ENCODE measurements around the gene TGFBR3. TPM values are rescaled to one million over a fixed set of nuclear protein-coding genes. Genes with fewer than 3 reads are reported as not detected.

Gene TGFBR3
- total and polyA plus RNA-seq, 8 donors: 4.2 to 689 (median 71.5) TPM

DNA sequence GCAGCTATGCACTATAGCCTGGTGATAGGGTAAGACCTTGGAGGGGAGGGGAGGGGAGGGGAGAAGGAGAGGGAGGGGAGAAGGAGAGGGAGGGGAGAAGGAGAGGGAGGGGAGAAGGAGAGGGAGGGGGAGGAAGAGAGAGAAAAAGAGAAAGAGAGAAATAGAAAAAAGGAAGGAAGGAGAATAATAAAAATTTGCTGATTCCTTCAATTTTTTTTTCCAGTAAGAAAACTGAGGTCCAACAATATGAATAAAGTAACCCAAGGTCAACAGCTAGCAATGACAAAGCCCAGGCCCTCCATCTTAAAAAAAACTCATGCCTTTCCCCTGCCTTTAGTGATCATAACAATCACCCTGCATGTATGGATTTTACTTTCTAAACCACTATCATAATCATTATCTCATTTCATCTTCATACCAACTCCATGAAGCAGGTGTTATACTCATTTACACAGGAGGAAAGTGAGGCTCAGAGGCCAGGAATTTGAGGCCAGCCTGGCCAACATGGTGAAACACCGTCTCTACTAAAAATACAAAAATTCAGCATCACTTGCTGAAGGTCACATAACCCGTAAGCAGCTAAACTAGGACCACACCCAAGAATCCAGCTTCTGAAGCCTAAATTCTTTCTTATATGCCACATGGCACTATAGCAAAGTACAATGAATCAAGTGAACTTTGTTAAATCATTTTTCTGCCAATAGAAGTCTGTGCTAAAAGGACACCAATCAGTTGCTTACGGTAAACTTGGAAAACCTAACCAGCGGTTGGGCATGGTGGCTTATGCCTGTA is 39.9 kb upstream of the TGFBR3 start:
- no peaks in the 10 kb centered on the region for H3K36me3 ChIP-seq
- no peaks in the 10 kb centered on the region for H3K27me3 ChIP-seq
- no peaks in the 10 kb centered on the region for H3K9me3 ChIP-seq
- no peak overlapping the region for H3K27ac ChIP-seq
- DNase-seq: no peak
- no peak overlapping the region for H3K4me3 ChIP-seq
- intact Hi-C loops (cut with DNase I; ENCODE audit: low total_unique reads): loop anchor here (5.0 kb wide), 2 partner anchors 414 to 644 kb away; no protein-coding TSS in a partner anchor
- H3K4me1 ChIP-seq: peaks cover 0 to 12% (median 2%) of the 10 kb centered on the region in 4 donors
- TF ChIP-seq, protein P1, sequence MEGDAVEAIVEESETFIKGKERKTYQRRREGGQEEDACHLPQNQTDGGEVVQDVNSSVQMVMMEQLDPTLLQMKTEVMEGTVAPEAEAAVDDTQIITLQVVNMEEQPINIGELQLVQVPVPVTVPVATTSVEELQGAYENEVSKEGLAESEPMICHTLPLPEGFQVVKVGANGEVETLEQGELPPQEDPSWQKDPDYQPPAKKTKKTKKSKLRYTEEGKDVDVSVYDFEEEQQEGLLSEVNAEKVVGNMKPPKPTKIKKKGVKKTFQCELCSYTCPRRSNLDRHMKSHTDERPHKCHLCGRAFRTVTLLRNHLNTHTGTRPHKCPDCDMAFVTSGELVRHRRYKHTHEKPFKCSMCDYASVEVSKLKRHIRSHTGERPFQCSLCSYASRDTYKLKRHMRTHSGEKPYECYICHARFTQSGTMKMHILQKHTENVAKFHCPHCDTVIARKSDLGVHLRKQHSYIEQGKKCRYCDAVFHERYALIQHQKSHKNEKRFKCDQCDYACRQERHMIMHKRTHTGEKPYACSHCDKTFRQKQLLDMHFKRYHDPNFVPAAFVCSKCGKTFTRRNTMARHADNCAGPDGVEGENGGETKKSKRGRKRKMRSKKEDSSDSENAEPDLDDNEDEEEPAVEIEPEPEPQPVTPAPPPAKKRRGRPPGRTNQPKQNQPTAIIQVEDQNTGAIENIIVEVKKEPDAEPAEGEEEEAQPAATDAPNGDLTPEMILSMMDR (IDR thresholded peaks at IDR 0.05): no peak
- no peak for TF ChIP-seq EP300 (IDR thresholded peaks at IDR 0.05)
- no peak for TF ChIP-seq POLR2A (IDR thresholded peaks at IDR 0.05)
- 80 to 97% (median 89%) methylated on average over 4 of the region's 4 CpGs for WGBS, 5 donors

DNA sequence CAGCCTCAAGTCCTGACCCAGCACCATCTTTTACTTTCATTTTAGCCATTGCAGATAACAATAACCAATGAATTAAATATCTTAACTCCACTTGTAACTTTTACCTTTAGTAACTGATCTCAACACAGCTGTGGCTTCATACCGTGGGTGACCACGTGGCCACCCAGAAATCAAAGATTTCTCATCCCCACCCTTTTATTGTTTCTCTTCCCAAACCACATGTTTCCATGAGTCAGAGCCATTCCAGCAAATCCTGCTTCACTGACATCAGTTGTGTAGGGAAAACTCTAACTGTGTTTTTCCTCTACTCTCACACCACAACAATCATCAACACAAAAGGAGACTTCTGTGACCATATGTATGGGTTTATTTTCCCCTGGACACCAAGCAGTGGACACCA is 38.2 kb upstream of the TGFBR3 start:
- H3K27ac ChIP-seq: no peak overlapping the region
- H3K27me3 ChIP-seq: no peaks in the 10 kb centered on the region
- H3K36me3 ChIP-seq: no peaks in the 10 kb centered on the region
- peaks cover 0 to 9% (median 2%) of the 10 kb centered on the region in 4 donors for H3K4me1 ChIP-seq
- WGBS, 5 donors: 49 to 54% (median 49%) methylated on average over 2 of the region's 2 CpGs
- no peak for TF ChIP-seq POLR2AphosphoS5 (IDR thresholded peaks at IDR 0.05)
- no peak for TF ChIP-seq POLR2A (IDR thresholded peaks at IDR 0.05)
- TF ChIP-seq EP300 (IDR thresholded peaks at IDR 0.05): no peak
- TF ChIP-seq, protein P1 (IDR thresholded peaks at IDR 0.05): no peak
- intact Hi-C loops (cut with DNase I; ENCODE audit: low total_unique reads): no loop called here
- no peaks in the 10 kb centered on the region for H3K9me3 ChIP-seq
- no peak for DNase-seq
- no peak overlapping the region for H3K4me3 ChIP-seq

DNA sequence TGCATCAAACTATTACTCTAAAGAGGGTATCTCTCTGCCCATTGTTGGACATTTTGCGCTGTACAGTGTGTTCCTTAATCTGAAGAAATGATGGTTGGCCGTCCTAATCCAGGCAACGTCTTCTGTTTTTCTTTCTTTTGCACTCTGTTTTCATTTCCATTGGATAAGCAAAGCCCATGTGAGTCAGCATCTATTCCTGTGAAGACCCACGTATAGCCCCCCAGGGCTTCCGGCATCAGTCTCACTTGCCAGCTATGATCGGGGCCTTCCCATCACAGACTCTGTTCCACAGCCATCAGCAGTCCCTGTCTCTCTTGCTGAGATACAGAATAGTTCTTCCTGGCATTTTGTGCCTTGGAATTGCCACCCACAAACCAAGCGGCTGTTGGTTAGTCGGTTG is 34.0 kb upstream of the TGFBR3 start:
- Histone ChIP-seq H3K27me3 (no peaks in the 10 kb centered on the region), H3K9me3 (no peaks in the 10 kb centered on the region), H3K27ac (no peak overlapping the region), H3K36me3 (no peaks in the 10 kb centered on the region), H3K4me1 (no peaks in the 10 kb centered on the region), H3K4me3 (no peak overlapping the region)
- 79 to 92% (median 82%) methylated on average over 8 of the region's 8 CpGs for WGBS, 5 donors
- DNase-seq: no peak
- TF ChIP-seq POLR2A (IDR thresholded peaks at IDR 0.05): no peak
- TF ChIP-seq, protein P1 (IDR thresholded peaks at IDR 0.05): no peak
- no peak for TF ChIP-seq EP300 (IDR thresholded peaks at IDR 0.05)
- no peak for TF ChIP-seq POLR2AphosphoS5 (IDR thresholded peaks at IDR 0.05)
- intact Hi-C loops (cut with DNase I; ENCODE audit: low total_unique reads): no loop called here

DNA sequence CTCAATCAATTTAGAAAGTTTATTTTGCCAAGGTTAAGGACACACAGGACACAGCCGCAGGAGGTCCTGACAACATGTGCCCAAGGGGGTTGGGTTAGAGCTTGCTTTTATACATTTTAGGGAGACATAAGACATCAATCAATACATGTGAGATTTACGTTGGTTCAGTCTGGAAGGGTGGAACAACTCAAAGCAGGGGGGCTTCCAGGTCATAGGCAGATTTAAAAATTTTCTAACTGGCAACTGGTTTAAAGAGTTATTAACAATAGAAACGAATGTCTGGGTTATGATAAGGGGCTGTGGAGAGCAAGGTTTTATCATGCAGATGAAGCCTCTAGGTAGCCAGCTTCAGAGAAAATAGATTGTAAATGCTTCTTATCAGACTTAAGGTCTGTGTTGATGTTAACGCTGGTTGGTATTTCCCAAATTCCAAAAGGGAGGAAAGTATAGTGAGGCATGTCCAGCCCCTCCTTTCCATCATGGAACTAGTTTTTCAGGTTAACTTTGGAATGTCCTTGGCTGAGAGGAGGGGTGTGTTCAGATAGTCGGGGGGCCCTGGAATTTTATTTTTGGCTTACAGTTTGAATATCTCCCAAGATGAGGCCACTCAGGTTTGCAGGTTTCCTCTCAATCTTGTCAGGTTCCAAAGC is 31.0 kb upstream of the TGFBR3 start:
- Histone ChIP-seq H3K36me3 (no peaks in the 10 kb centered on the region), H3K4me1 (no peaks in the 10 kb centered on the region), H3K27ac (no peak overlapping the region), H3K27me3 (no peaks in the 10 kb centered on the region), H3K4me3 (no peak overlapping the region), H3K9me3 (no peaks in the 10 kb centered on the region)
- intact Hi-C loops (cut with DNase I; ENCODE audit: low total_unique reads): no loop called here
- WGBS, 5 donors: 45 to 72% (median 53%) methylated on average over 5 of the region's 5 CpGs
- TF ChIP-seq POLR2AphosphoS5 (IDR thresholded peaks at IDR 0.05) (no peak), EP300 (IDR thresholded peaks at IDR 0.05) (no peak), POLR2A (IDR thresholded peaks at IDR 0.05) (no peak)
- TF ChIP-seq, protein P1 (IDR thresholded peaks at IDR 0.05): no peak
- DNase-seq: no peak

Data from stomach (tissue), 9 donors.